ENCODE measurements around the gene LCE6A.

Gene LCE6A

GRCh38 chr1:152878042-152878441 lies 35.4 kb downstream of the LCE6A start, which contains the start of gene SMCP:
Gene SMCP (plus strand): TSS chr1:152878322. CDS start chr1:152884423, 6,101 bp downstream.
- peak; percentile 42 for DNase-seq

- DNase-seq, result no peak
These were observed 37.0 kb downstream of the LCE6A start for GRCh38 chr1:152879559-152880198.

- DNase-seq, result no peak
These were observed 37.7 kb downstream of the LCE6A start for GRCh38 chr1:152880316-152880715.

- DNase-seq, result no peak
These were observed 38.3 kb downstream of the LCE6A start for GRCh38 chr1:152880907-152881306.

GRCh38 chr1:152884085-152884484 lies 41.4 kb downstream of the LCE6A start:
- no peak for DNase-seq

- DNase-seq, result no peak
These were observed 41.9 kb downstream of the LCE6A start for GRCh38 chr1:152884506-152884905.

- DNase-seq, result no peak
These were observed 42.4 kb downstream of the LCE6A start for GRCh38 chr1:152884966-152885624.

GRCh38 chr1:152886085-152886484 lies 43.4 kb downstream of the LCE6A start:
- no peak for DNase-seq

- no peak for DNase-seq
These were observed 44.2 kb downstream of the LCE6A start for GRCh38 chr1:152886758-152887409.

- no peak for DNase-seq
These were observed 45.5 kb downstream of the LCE6A start for GRCh38 chr1:152888126-152888525.

Data from suppressor macrophage treated with lipopolysaccharide for 4 hours (primary cell).